ENCODE data around the gene LIN7C. TPM values are rescaled to one million over a fixed set of nuclear protein-coding genes. Genes with fewer than 3 reads are reported as not detected.

Gene LIN7C
- total RNA-seq, 1 experiment from 2014 or later: 26.6 TPM

- CTCF ChIA-PET: no interaction called here
- peaks cover 47% of the 10 kb centered on the region for H3K79me2 ChIP-seq (ENCODE audit: low read length)
- BruUV-seq (replicated peaks): no TSS peak
Observed at GRCh38 chr11:27445625-27446024, 60.9 kb downstream of the LIN7C start.

GRCh38 chr11:27444801-27445215, 61.8 kb downstream of the LIN7C start:
- ChIA-PET POLR2A (ENCODE audit: unreplicated experiment) (interaction anchor here (0.6 to 0.7 kb wide), 3 partner anchors 12 to 76 kb away, joined by 3 read pairs; no protein-coding TSS in a partner anchor), CTCF (no interaction called here)
- intact Hi-C loops (cut with micrococcal nuclease): no loop called here
- Histone ChIP-seq H3K4me2 (ENCODE audit: low read length) (no peak overlapping the region), H3K9me2 (replicated peaks; ENCODE audit: low read length) (no peaks in the 10 kb centered on the region), H4K20me1 (ENCODE audit: low read length) (no peaks in the 10 kb centered on the region), H3K4me1 (ENCODE audit: insufficient read depth, low read length) (peaks cover 10% of the 10 kb centered on the region; the same call in 1 of the 2 replicates), H3K9ac (ENCODE audit: low read length) (no peak overlapping the region), H3K36me3 (ENCODE audit: low read depth, low read length) (no peaks in the 10 kb centered on the region), H2AFZ (ENCODE audit: low read length) (no peak overlapping the region), H3K27me3 (ENCODE audit: low read length) (no peaks in the 10 kb centered on the region), H3K79me2 (ENCODE audit: low read length) (peaks cover 46% of the 10 kb centered on the region), H3F3A (ENCODE audit: low read length, unreplicated experiment) (no peaks in the 10 kb centered on the region), H3K27ac (ENCODE audit: low read length) (no peak overlapping the region), H3K4me3 (ENCODE audit: low read length) (no peak overlapping the region), H3K9me3 (ENCODE audit: low read length) (no peaks in the 10 kb centered on the region)
- DNase-seq: peak; percentile 21
- ATAC-seq: no peak
- no TSS peak for BruUV-seq (replicated peaks)
- TF ChIP-seq EZH2 (IDR thresholded peaks at IDR 0.05; ENCODE audit: low read length, unreplicated experiment): no peak
- TF ChIP-seq CTCF (conservative IDR thresholded peaks at IDR 0.05; ENCODE audit: low read depth, low read length): no peak
- no peak for TF ChIP-seq EZH2phosphoT487 (IDR thresholded peaks at IDR 0.05; ENCODE audit: borderline replicate concordance, low read length)

More at GRCh38 chr11:27445625-27446024, 60.9 kb downstream of the LIN7C start:
- no peak overlapping the region for H3K27ac ChIP-seq (ENCODE audit: low read length)
- H4K20me1 ChIP-seq (ENCODE audit: low read length): no peaks in the 10 kb centered on the region
- no peaks in the 10 kb centered on the region for H3K27me3 ChIP-seq (ENCODE audit: low read length)
- DNase-seq (no peak), ATAC-seq (no peak)
- H3K9me3 ChIP-seq (ENCODE audit: low read length): no peaks in the 10 kb centered on the region
- no peaks in the 10 kb centered on the region for H3K36me3 ChIP-seq (ENCODE audit: low read depth, low read length)
- H3F3A ChIP-seq (ENCODE audit: low read length, unreplicated experiment): no peaks in the 10 kb centered on the region
- H3K4me3 ChIP-seq (ENCODE audit: low read length): no peak overlapping the region
- peaks cover 10% of the 10 kb centered on the region; the same call in 1 of the 2 replicates for H3K4me1 ChIP-seq (ENCODE audit: insufficient read depth, low read length)
- H3K9me2 ChIP-seq (replicated peaks; ENCODE audit: low read length): no peaks in the 10 kb centered on the region
- intact Hi-C loops (cut with micrococcal nuclease): no loop called here
- no peak for TF ChIP-seq EZH2phosphoT487 (IDR thresholded peaks at IDR 0.05; ENCODE audit: borderline replicate concordance, low read length)
- TF ChIP-seq CTCF (conservative IDR thresholded peaks at IDR 0.05; ENCODE audit: low read depth, low read length): no peak
- no peak for TF ChIP-seq EZH2 (IDR thresholded peaks at IDR 0.05; ENCODE audit: low read length, unreplicated experiment)
- no peak overlapping the region for H3K9ac ChIP-seq (ENCODE audit: low read length)
- H2AFZ ChIP-seq (ENCODE audit: low read length): no peak overlapping the region
- no peak overlapping the region for H3K4me2 ChIP-seq (ENCODE audit: low read length)
- POLR2A ChIA-PET (ENCODE audit: unreplicated experiment): no interaction called here

Small RNA genes lying within 50 kb of the gene (microRNA-seq; reads per million reads assigned to microRNA genes)
- gene MIR8087 (ENCODE audit: unreplicated experiment): not detected

Other genes starting within 250 kb of the LIN7C start
- 9.0 and 11.0 TPM in 2 replicates for gene CCDC34, start 143.6 kb downstream of the LIN7C start, total RNA-seq (2014; rRNA removed)
- 13.5 and 14.5 TPM in 2 replicates for gene LGR4, start 34.0 kb downstream of the LIN7C start, total RNA-seq (2014; rRNA removed)
- gene BDNF, start 193.7 kb upstream of the LIN7C start, total RNA-seq (2014; rRNA removed): 3.4 and 3.8 TPM in 2 replicates